ENCODE measurements around the gene RAPGEF1.
"Not testable (repeated sequence)": the region's sequence is repeated elsewhere in the genome, so short reads cannot be mapped to it uniquely, and the experiment has no call there.

Gene RAPGEF1

DNA sequence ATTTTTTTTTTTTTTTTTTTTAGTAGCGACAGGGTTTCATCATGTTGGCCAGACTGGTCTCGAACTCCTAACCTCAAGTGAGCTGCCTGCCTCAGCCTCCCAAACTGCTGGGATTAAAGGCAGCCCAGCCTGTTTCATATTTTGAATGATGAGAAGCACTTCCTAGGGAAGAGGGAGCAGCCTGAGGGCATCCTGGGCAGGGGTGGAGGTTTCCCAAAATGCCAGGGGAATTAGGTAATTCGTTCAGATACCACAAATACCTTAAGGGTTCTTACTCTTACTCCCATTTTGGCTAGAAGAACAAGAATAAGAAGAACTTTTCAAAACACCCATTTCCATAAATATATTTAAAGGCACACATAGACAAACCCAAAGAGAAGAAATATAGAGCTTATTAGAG lies 29.5 kb upstream of the RAPGEF1 start:
- Histone ChIP-seq H3K4me1 (ENCODE audit: insufficient read depth, low read length) (no peaks in the 10 kb centered on the region), H3K27ac (ENCODE audit: low read depth, low read length) (no peak overlapping the region), H3K4me3 (ENCODE audit: low read length) (no peak overlapping the region), H3K27me3 (ENCODE audit: insufficient read depth, low read length) (no peaks in the 10 kb centered on the region), H3K36me3 (ENCODE audit: insufficient read depth, low read length) (no peaks in the 10 kb centered on the region), H3K9ac (ENCODE audit: low read depth, low read length) (no peak overlapping the region), H3K9me3 (ENCODE audit: insufficient read depth, low read depth, low read length) (no peaks in the 10 kb centered on the region)
- WGBS = 80% methylated on average over 3 of the region's 3 CpGs

GRCh38 chr9:131764568-131764967 lies 24.7 kb upstream of the RAPGEF1 start:
- no peak overlapping the region for H3K9ac ChIP-seq (ENCODE audit: low read depth, low read length)
- no peaks in the 10 kb centered on the region for H3K9me3 ChIP-seq (ENCODE audit: insufficient read depth, low read depth, low read length)
- H3K27ac ChIP-seq (ENCODE audit: low read depth, low read length) = no peak overlapping the region
- 92% methylated on average over 2 of the region's 2 CpGs for WGBS
- H3K36me3 ChIP-seq (ENCODE audit: insufficient read depth, low read length) = no peaks in the 10 kb centered on the region
- H3K4me1 ChIP-seq (ENCODE audit: insufficient read depth, low read length) = no peaks in the 10 kb centered on the region
- no peak overlapping the region for H3K4me3 ChIP-seq (ENCODE audit: low read length)
- H3K27me3 ChIP-seq (ENCODE audit: insufficient read depth, low read length) = no peaks in the 10 kb centered on the region

DNA sequence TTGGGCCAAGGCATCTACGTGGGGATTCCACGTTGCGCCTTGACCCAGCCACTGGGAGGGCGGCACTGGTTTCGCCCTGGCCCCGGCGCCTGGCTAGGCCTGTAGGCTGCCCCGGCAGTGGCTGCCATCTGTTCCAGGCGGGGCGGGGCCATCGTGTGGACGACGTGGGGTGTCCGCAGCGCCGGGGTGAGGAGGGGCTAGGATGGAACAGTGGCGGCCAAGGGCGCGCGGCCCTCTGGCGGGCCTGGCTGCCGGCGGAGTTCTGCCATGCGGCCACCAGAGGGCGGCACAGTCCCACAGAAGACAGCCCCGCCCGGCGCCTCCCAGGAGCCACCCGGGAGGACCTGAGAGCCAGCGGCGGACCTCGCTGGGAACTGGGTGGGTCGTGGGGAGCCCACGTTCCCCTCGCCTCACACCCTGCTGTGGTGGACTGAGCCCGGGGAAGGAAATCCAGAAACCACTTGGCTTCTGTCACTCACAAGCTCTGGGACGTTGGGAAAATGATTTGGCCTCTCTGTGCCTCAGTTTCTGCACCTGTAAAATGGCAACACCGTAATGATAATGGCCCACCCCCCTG lies 22.6 kb upstream of the RAPGEF1 start:
- no peak overlapping the region; the same call in 1 of the 2 replicates for H3K9ac ChIP-seq (ENCODE audit: low read depth, low read length)

DNA sequence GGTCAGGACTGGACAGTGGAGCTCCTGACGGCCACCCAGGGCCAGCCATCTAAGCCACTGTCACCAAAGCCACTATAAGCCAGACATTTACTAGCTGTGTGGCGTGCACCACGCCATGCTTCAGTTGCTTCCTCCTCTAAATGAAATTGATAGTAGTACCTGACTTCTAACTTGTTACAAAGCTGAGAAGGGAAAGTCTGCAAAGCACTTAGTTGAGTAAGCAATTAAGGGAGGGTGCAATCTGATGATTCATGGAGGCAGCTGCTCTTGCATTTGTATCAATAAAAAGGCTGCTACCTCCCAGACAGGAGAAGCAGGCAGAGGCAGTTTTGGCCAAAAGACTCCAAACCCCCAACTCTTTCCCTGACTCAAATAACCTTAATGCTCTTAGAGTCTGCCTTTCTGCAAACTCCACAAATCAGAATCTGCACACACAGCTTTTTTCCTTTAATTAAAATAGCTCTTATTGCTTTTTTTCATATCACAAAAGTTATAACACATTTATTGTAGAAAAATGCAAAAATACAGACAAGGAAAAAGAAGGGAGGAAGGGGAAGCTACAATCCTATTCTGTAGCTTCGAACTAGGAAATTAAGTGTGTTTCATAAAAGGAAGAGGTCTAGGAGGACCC lies 19.3 kb upstream of the RAPGEF1 start:
- Histone ChIP-seq H3K4me3 (ENCODE audit: low read length) (no peak overlapping the region), H3K9me3 (ENCODE audit: insufficient read depth, low read depth, low read length) (no peaks in the 10 kb centered on the region), H3K27ac (ENCODE audit: low read depth, low read length) (no peak overlapping the region), H3K4me1 (ENCODE audit: insufficient read depth, low read length) (peaks cover 3% of the 10 kb centered on the region; the same call in 1 of the 2 replicates), H3K9ac (ENCODE audit: low read depth, low read length) (no peak overlapping the region), H3K27me3 (ENCODE audit: insufficient read depth, low read length) (no peaks in the 10 kb centered on the region), H3K36me3 (ENCODE audit: insufficient read depth, low read length) (no peaks in the 10 kb centered on the region)
- 91% methylated on average over 4 of the region's 4 CpGs for WGBS

More for the DNA sequence above, 22.6 kb upstream of the RAPGEF1 start:
- WGBS = 14% methylated on average over 38 of the region's 38 CpGs
- no peaks in the 10 kb centered on the region for H3K4me1 ChIP-seq (ENCODE audit: insufficient read depth, low read length)
- no peaks in the 10 kb centered on the region for H3K9me3 ChIP-seq (ENCODE audit: insufficient read depth, low read depth, low read length)
- H3K27me3 ChIP-seq (ENCODE audit: insufficient read depth, low read length) = no peaks in the 10 kb centered on the region
- no peak overlapping the region for H3K27ac ChIP-seq (ENCODE audit: low read depth, low read length)
- no peaks in the 10 kb centered on the region for H3K36me3 ChIP-seq (ENCODE audit: insufficient read depth, low read length)
- no peak overlapping the region for H3K4me3 ChIP-seq (ENCODE audit: low read length)

- H3K36me3 ChIP-seq (ENCODE audit: insufficient read depth, low read length) = no peaks in the 10 kb centered on the region
- H3K9ac ChIP-seq (ENCODE audit: low read depth, low read length) = no peak overlapping the region
- no peaks in the 10 kb centered on the region for H3K9me3 ChIP-seq (ENCODE audit: insufficient read depth, low read depth, low read length)
- H3K4me1 ChIP-seq (ENCODE audit: insufficient read depth, low read length) = peaks cover 3% of the 10 kb centered on the region; the same call in 1 of the 2 replicates
- 88% methylated on average over 3 of the region's 4 CpGs for WGBS
- H3K27ac ChIP-seq (ENCODE audit: low read depth, low read length) = no peak overlapping the region
- H3K4me3 ChIP-seq (ENCODE audit: low read length) = no peak overlapping the region
- no peaks in the 10 kb centered on the region for H3K27me3 ChIP-seq (ENCODE audit: insufficient read depth, low read length)
These were observed 17.7 kb upstream of the RAPGEF1 start for GRCh38 chr9:131757549-131757948.

DNA sequence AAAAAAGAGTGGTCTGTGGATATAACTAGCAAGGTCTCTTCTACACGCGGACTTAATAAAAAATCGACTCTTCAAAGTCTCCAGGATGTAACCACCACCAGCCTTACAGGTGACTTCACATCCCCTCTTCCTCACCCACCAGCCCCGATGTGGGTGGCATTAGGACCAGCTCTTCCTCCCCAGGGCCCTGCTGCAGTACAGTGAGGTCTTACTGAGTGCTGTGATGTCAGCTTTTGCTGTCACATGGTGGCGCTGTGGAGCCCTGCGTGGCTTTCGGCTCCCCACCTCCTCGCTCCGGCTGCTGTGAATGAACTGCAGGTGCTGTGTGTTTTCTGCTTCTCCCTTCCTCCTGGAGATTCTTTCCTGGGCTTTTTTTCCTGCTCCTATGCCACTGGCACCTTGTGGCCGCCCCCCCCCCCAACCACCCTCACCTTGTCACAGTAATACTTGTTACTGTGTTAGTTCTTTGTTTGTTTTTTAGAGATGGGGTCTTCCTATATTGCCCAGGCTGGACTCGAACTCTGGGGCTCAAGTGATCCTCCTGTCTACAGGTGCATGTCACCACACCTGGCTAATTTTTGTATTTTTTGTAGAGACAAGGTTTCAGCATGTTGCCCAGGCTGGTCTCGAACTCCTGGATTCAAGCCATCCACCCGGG lies 15.8 kb upstream of the RAPGEF1 start:
- no peak overlapping the region for H3K9ac ChIP-seq (ENCODE audit: low read depth, low read length)
- H3K27me3 ChIP-seq (ENCODE audit: insufficient read depth, low read length) = no peaks in the 10 kb centered on the region
- 35% methylated on average over 12 of the region's 13 CpGs for WGBS
- no peak overlapping the region for H3K27ac ChIP-seq (ENCODE audit: low read depth, low read length)
- H3K4me3 ChIP-seq (ENCODE audit: low read length) = no peak overlapping the region
- no peaks in the 10 kb centered on the region for H3K36me3 ChIP-seq (ENCODE audit: insufficient read depth, low read length)
- peaks cover 3% of the 10 kb centered on the region; the same call in 1 of the 2 replicates for H3K4me1 ChIP-seq (ENCODE audit: insufficient read depth, low read length)
- H3K9me3 ChIP-seq (ENCODE audit: insufficient read depth, low read depth, low read length) = no peaks in the 10 kb centered on the region

DNA sequence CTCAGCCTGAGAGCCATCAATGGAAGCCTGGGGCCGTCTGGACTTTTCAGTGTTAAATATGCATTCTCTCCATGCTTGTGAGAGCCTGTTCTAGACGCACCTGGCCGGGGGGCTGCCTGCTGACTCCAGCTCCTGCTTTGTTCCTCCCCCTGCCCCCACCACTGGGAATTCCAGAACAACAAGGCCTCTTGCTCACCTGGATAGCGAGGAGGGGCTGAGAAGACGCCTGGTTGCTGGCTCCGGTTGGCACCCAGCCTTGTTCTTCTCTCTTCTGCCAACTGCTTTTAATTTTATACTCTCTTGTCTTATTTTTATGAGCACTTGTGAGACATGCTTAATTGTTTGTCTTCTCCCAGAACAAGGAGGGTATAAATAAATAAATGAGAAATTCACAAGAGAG lies 15.0 kb upstream of the RAPGEF1 start:
- Histone ChIP-seq H3K4me3 (ENCODE audit: low read length) (no peak overlapping the region), H3K27me3 (ENCODE audit: insufficient read depth, low read length) (no peaks in the 10 kb centered on the region), H3K4me1 (ENCODE audit: insufficient read depth, low read length) (peaks cover 3% of the 10 kb centered on the region; the same call in 1 of the 2 replicates), H3K36me3 (ENCODE audit: insufficient read depth, low read length) (no peaks in the 10 kb centered on the region), H3K27ac (ENCODE audit: low read depth, low read length) (no peak overlapping the region), H3K9ac (ENCODE audit: low read depth, low read length) (no peak overlapping the region; the same call in 1 of the 2 replicates), H3K9me3 (ENCODE audit: insufficient read depth, low read depth, low read length) (no peaks in the 10 kb centered on the region)
- WGBS = 73% methylated on average over 6 of the region's 6 CpGs

GRCh38 chr9:131753751-131754150 lies 13.9 kb upstream of the RAPGEF1 start:
- not testable (repeated sequence) for H3K9ac ChIP-seq (ENCODE audit: low read depth, low read length); H3K4me3 ChIP-seq (ENCODE audit: low read length); H3K36me3 ChIP-seq (ENCODE audit: insufficient read depth, low read length); H3K27me3 ChIP-seq (ENCODE audit: insufficient read depth, low read length); H3K27ac ChIP-seq (ENCODE audit: low read depth, low read length); H3K9me3 ChIP-seq (ENCODE audit: insufficient read depth, low read depth, low read length); H3K4me1 ChIP-seq (ENCODE audit: insufficient read depth, low read length)
- 97% methylated on average over 9 of the region's 9 CpGs for WGBS

GRCh38 chr9:131752231-131752884 lies 12.5 kb upstream of the RAPGEF1 start:
- no peaks in the 10 kb centered on the region for H3K9me3 ChIP-seq (ENCODE audit: insufficient read depth, low read depth, low read length)
- H3K27ac ChIP-seq (ENCODE audit: low read depth, low read length) = no peak overlapping the region
- no peak overlapping the region for H3K4me3 ChIP-seq (ENCODE audit: low read length)
- no peak overlapping the region for H3K9ac ChIP-seq (ENCODE audit: low read depth, low read length)
- H3K4me1 ChIP-seq (ENCODE audit: insufficient read depth, low read length) = peaks cover 3% of the 10 kb centered on the region; the same call in 1 of the 2 replicates
- no peaks in the 10 kb centered on the region for H3K27me3 ChIP-seq (ENCODE audit: insufficient read depth, low read length)
- no peaks in the 10 kb centered on the region for H3K36me3 ChIP-seq (ENCODE audit: insufficient read depth, low read length)
- WGBS = 91% methylated on average over 4 of the region's 4 CpGs

GRCh38 chr9:131748411-131748955 lies 8.6 kb upstream of the RAPGEF1 start:
- no peak overlapping the region for H3K4me3 ChIP-seq (ENCODE audit: low read length)
- no peaks in the 10 kb centered on the region for H3K36me3 ChIP-seq (ENCODE audit: insufficient read depth, low read length)
- no peaks in the 10 kb centered on the region for H3K9me3 ChIP-seq (ENCODE audit: insufficient read depth, low read depth, low read length)
- no peaks in the 10 kb centered on the region for H3K4me1 ChIP-seq (ENCODE audit: insufficient read depth, low read length)
- 92% methylated on average over 4 of the region's 5 CpGs for WGBS
- no peak overlapping the region for H3K27ac ChIP-seq (ENCODE audit: low read depth, low read length)
- H3K27me3 ChIP-seq (ENCODE audit: insufficient read depth, low read length) = no peaks in the 10 kb centered on the region
- H3K9ac ChIP-seq (ENCODE audit: low read depth, low read length) = no peak overlapping the region

GRCh38 chr9:131747352-131747751 lies 7.5 kb upstream of the RAPGEF1 start:
- H3K9me3 ChIP-seq (ENCODE audit: insufficient read depth, low read depth, low read length) = no peaks in the 10 kb centered on the region
- H3K9ac ChIP-seq (ENCODE audit: low read depth, low read length) = no peak overlapping the region
- H3K4me1 ChIP-seq (ENCODE audit: insufficient read depth, low read length) = no peaks in the 10 kb centered on the region
- no peak overlapping the region for H3K27ac ChIP-seq (ENCODE audit: low read depth, low read length)
- no peak overlapping the region for H3K4me3 ChIP-seq (ENCODE audit: low read length)
- H3K36me3 ChIP-seq (ENCODE audit: insufficient read depth, low read length) = no peaks in the 10 kb centered on the region
- H3K27me3 ChIP-seq (ENCODE audit: insufficient read depth, low read length) = no peaks in the 10 kb centered on the region
- 66% methylated on average over 5 of the region's 5 CpGs for WGBS

Data from HUES64 (cell line).